HepG2 (cell line): ENCODE data around the gene TUBG1. TPM values are rescaled to one million over a fixed set of nuclear protein-coding genes. Genes with fewer than 3 reads are reported as not detected.
A peak's percentile ranks its signal among the peaks of the same experiment; 100 is the strongest.

Experiments
- ATF2 ChIP-seq: sonication (generic); formaldehyde crosslinking; IDR thresholded peaks from 2 replicates; pipeline ENCODE4 v1.4.0; 2020; ENCODE audit warnings: missing genetic modification reagents
- ATM ChIP-seq: fragments of 450-650 bp; IDR thresholded peaks from 2 replicates; pipeline ENCODE4 v1.7.1; 2017; ENCODE audit warnings: mild to moderate bottlenecking, borderline replicate concordance
- BRCA1 ChIP-seq: sonication (generic); formaldehyde crosslinking; IDR thresholded peaks from 2 replicates; pipeline ENCODE4 v1.4.0; 2020; ENCODE audit warnings: missing genetic modification reagents
- FIP1L1 ChIP-seq: fragments of 200-400 bp; formaldehyde crosslinking; IDR thresholded peaks from 2 replicates; pipeline ENCODE4 v1.6.1; 2018; ENCODE audit warnings: low read depth, mild to moderate bottlenecking, low read length, moderate library complexity, borderline replicate concordance; ENCODE audit not compliant: insufficient read depth
- NCOA2 ChIP-seq: sonication (generic); formaldehyde crosslinking; IDR thresholded peaks from 2 replicates; pipeline ENCODE4 v1.8.0; 2022; ENCODE audit warnings: inconsistent platforms
- NFAT5 ChIP-seq: sonication (generic); formaldehyde crosslinking; IDR thresholded peaks from 2 replicates; pipeline ENCODE4 v1.4.0; 2020; ENCODE audit warnings: missing genetic modification reagents
- RFXAP ChIP-seq: sonication (generic); formaldehyde crosslinking; IDR thresholded peaks from 2 replicates; pipeline ENCODE4 v1.4.0; 2020; ENCODE audit warnings: missing genetic modification reagents, borderline replicate concordance
- SIN3B ChIP-seq: fragments of 150-350 bp; IDR thresholded peaks from 2 replicates; pipeline ENCODE4 v1.6.1; 2014; ENCODE audit warnings: low read length
- SMC3 ChIP-seq: IDR thresholded peaks from 2 replicates; pipeline ENCODE4 v1.6.1; 2011; ENCODE audit warnings: low read length, improper control_type of control experiment
- SRSF9 ChIP-seq: fragments of 200-400 bp; formaldehyde crosslinking; IDR thresholded peaks from 2 replicates; pipeline ENCODE4 v1.6.1; 2018; ENCODE audit warnings: borderline replicate concordance, mild to moderate bottlenecking, low read depth, low read length; ENCODE audit not compliant: insufficient read depth, poor library complexity, severe bottlenecking
- XBP1 ChIP-seq: sonication (generic); formaldehyde crosslinking; IDR thresholded peaks from 2 replicates; pipeline ENCODE4 v1.5.0; 2020; ENCODE audit warnings: missing genetic modification reagents
- ZIK1 ChIP-seq: sonication (generic); formaldehyde crosslinking; IDR thresholded peaks from 2 replicates; pipeline ENCODE4 v1.5.0; 2020; ENCODE audit warnings: mild to moderate bottlenecking, low read depth, missing genetic modification reagents, borderline replicate concordance
- ZNF646 ChIP-seq: sonication (generic); formaldehyde crosslinking; IDR thresholded peaks from 2 replicates; pipeline ENCODE4 v1.9.0; 2021; ENCODE audit warnings: mild to moderate bottlenecking, missing genetic modification reagents
- polyA plus RNA-seq, 8 experiments: library from polyadenylated mRNA; depleted of rRNA in 3 of 8; stranded (reverse) in 7 of 8; unstranded in 1 of 8; fragments of >200 nt; fragmentation: Illumina TruSeq in 4 of 8; extraction: Trizol in 4 of 8; gene quantifications; 2 replicates each; pipeline versions ENCODE4 v1.2.1 to v1.2.3, GENCODE V29; 2011 to 2016; ENCODE audit warnings: low read depth in 4 of 8, missing spikeins in 1 of 8, mixed read lengths in 1 of 8; ENCODE audit not compliant: insufficient read depth in 1 of 8
- total RNA-seq, 5 experiments: library from RNA; depleted of rRNA; stranded (reverse); fragments of >200 nt; fragmentation: Illumina TruSeq; extraction: Trizol; gene quantifications; 2 replicates each; pipeline ENCODE4 v1.2.3, GENCODE V29; 2016; ENCODE audit warnings: low read depth in 1 of 5
- TF ChIP-seq, protein P1 (sequence below): sonication (generic); formaldehyde crosslinking; IDR thresholded peaks from 2 replicates; pipeline ENCODE4 v1.5.1; 2020; ENCODE audit warnings: mild to moderate bottlenecking, missing genetic modification reagents, borderline replicate concordance

TUBG1 gene
- total and polyA plus RNA-seq, 2 of the 13 experiments (the other 11 are each of a cell fraction or from before 2014, with no cell fraction given), result 74.1 to 137 TPM

DNA sequence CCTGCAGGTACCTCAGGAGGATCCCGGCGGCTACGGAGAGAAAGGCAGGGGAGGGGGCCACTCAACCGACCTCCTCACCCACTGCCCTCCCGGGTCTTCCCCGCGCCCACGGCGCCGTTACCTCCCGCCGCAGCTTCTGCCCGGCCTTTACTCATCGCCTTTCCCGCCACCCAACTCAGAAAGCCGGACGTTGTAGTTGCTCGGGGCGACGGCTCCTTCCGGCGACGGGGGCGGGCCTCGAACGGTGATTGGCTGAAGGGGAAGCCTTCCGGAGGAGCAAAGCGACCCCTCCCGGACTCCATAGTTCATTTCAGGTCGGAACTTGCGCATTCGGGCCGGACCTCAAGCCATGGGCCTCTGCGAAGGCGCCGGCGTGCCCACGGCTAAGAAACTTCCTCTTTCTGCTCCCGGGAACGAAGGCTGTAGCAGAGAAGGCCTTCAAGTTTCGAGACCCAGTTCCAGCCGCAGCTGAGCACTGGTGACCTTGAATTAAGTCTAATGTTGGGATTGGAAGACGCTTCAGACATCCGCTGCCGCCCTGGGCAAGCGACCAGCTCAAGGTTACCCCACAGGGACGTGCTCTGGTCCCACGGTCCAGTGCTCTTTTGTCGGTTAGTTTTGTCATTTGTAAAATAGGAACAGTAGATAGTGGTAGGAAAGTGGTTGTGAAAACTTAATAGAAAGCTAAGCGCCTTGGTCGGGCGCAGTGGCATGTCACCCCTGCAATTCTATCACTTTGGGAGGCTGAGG, 31.8 kb upstream of the TUBG1 start, which contains the start of gene PSMC3IP (continued):
- TF ChIP-seq NFAT5, result no peak; the same call in 1 of the 2 replicates
- peak; percentile 72 for TF ChIP-seq NCOA2 (CRISPR knock-in tag)
- TF ChIP-seq BRCA1, result no peak
- no peak for TF ChIP-seq ZNF646 (CRISPR knock-in tag)
- TF ChIP-seq ATM, result no peak
- TF ChIP-seq RFXAP, result peak; percentile 64; the same call in 1 of the 2 replicates
- no peak for TF ChIP-seq XBP1
- TF ChIP-seq FIP1L1, result peak; percentile 88; the same call in 1 of the 2 replicates
- TF ChIP-seq SMC3, result peak; percentile 19
- no peak for TF ChIP-seq ZIK1
- TF ChIP-seq, protein P1, sequence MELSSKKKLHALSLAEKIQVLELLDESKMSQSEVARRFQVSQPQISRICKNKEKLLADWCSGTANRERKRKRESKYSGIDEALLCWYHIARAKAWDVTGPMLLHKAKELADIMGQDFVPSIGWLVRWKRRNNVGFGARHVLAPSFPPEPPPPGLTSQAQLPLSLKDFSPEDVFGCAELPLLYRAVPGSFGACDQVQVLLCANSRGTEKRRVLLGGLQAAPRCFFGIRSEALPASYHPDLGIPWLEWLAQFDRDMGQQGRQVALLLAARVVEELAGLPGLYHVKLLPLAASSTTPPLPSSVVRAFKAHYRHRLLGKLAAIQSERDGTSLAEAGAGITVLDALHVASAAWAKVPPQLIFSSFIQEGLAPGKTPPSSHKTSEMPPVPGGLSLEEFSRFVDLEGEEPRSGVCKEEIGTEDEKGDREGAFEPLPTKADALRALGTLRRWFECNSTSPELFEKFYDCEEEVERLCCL (CRISPR knock-in tag), result peak; percentile 19; the same call in 1 of the 2 replicates
- TF ChIP-seq ATF2 (CRISPR knock-in tag), result peak; percentile 62
- TF ChIP-seq SIN3B, result peak; percentile 98
- no peak for TF ChIP-seq SRSF9
